Erythroblast (primary cell): ENCODE results near the gene TLN1.

Source experiments
- GATA1 ChIP-seq: IDR thresholded peaks from 2 replicates; pipeline ENCODE4 v1.6.1; 2011; ENCODE audit warnings: low read depth, mild to moderate bottlenecking, control low read depth, low read length, moderate library complexity
- POLR2A ChIP-seq: IDR thresholded peaks from 2 replicates; pipeline ENCODE4 v1.6.1; 2011; ENCODE audit warnings: mild to moderate bottlenecking, low read length

- TF ChIP-seq POLR2A: no peak
- TF ChIP-seq GATA1: no peak
These were observed 21.0 kb downstream of the TLN1 start for GRCh38 chr9:35710818-35711500.
